Measurements from ENCODE around the gene INSIG2. TPM values are rescaled to one million over a fixed set of nuclear protein-coding genes. Genes with fewer than 3 reads are reported as not detected.

Gene INSIG2
- total RNA-seq, 1 experiment from 2014 or later: 13.3 TPM

DNA sequence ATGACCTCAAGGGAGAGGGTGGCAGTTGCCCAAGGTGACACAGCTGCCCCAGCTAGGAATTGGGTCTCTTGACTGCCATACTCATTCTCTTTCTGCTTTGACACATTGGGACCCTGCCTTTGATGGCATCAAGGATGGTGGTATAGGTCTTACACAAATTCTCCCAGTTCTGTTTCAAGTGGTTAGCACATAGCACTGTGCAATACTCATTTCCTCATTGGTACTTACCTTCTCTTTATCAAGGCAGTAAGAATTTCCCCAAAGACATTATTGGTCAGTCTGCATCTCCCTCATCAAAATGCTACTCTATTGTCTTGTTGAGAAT, 38.5 kb upstream of the INSIG2 start:
- intact Hi-C loops (cut with micrococcal nuclease; ENCODE audit: unreplicated experiment): loop anchor here (5.0 kb wide), 3 partner anchors 153 to 808 kb away; no protein-coding TSS in a partner anchor
- Histone ChIP-seq H3K27ac (ENCODE audit: low read depth, low read length, poor library complexity, severe bottlenecking) (no peak overlapping the region), H3K36me3 (ENCODE audit: insufficient read depth, low read length, poor library complexity, severe bottlenecking) (no peaks in the 10 kb centered on the region), H3K4me1 (ENCODE audit: insufficient read depth, low read length, poor library complexity, severe bottlenecking) (peaks cover 21% of the 10 kb centered on the region), H3K4me3 (ENCODE audit: low read depth, low read length, poor library complexity, severe bottlenecking) (no peak overlapping the region), H3K9me3 (ENCODE audit: low read depth, low read length, poor library complexity, severe bottlenecking) (no peaks in the 10 kb centered on the region), H3K27me3 (replicated peaks; ENCODE audit: insufficient read depth, low read depth, low read length, poor library complexity) (no peaks in the 10 kb centered on the region)
- TF ChIP-seq, protein P1, sequence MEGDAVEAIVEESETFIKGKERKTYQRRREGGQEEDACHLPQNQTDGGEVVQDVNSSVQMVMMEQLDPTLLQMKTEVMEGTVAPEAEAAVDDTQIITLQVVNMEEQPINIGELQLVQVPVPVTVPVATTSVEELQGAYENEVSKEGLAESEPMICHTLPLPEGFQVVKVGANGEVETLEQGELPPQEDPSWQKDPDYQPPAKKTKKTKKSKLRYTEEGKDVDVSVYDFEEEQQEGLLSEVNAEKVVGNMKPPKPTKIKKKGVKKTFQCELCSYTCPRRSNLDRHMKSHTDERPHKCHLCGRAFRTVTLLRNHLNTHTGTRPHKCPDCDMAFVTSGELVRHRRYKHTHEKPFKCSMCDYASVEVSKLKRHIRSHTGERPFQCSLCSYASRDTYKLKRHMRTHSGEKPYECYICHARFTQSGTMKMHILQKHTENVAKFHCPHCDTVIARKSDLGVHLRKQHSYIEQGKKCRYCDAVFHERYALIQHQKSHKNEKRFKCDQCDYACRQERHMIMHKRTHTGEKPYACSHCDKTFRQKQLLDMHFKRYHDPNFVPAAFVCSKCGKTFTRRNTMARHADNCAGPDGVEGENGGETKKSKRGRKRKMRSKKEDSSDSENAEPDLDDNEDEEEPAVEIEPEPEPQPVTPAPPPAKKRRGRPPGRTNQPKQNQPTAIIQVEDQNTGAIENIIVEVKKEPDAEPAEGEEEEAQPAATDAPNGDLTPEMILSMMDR (conservative IDR thresholded peaks at IDR 0.05; ENCODE audit: low read depth, low read length): no peak
- TF ChIP-seq EZH2 (IDR thresholded peaks at IDR 0.05; ENCODE audit: borderline replicate concordance, low read depth, low read length, poor library complexity, severe bottlenecking): no peak
- DNase-seq (ENCODE audit: low spot score): no peak
- CTCF ChIA-PET: no interaction called here
- BruUV-seq (replicated peaks): no TSS peak
- POLR2A ChIA-PET (ENCODE audit: low non-redundant PET): no interaction called here

DNA sequence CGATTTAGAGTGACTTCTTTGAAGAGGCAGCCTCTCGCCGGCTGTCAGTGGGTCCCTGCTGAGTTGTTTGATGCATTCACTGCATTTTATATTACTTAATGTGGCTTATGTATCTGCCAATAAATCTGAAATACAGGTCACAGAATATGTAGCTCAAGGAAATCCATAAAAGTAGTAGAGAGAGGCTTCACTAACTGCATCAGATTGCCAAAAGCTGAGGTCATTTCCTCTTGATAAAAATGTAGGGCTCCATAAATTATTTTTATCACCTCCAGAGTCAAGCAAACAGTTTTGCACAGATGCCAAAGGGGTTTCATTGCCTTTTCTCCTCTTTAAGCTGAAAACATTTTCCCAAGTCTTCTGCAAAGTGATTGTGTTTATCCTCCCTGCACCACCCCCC, 37.9 kb upstream of the INSIG2 start:
- Histone ChIP-seq H3K9me3 (ENCODE audit: low read depth, low read length, poor library complexity, severe bottlenecking) (no peaks in the 10 kb centered on the region), H3K36me3 (ENCODE audit: insufficient read depth, low read length, poor library complexity, severe bottlenecking) (no peaks in the 10 kb centered on the region), H3K4me3 (ENCODE audit: low read depth, low read length, poor library complexity, severe bottlenecking) (no peak overlapping the region), H3K27me3 (replicated peaks; ENCODE audit: insufficient read depth, low read depth, low read length, poor library complexity) (no peaks in the 10 kb centered on the region), H3K4me1 (ENCODE audit: insufficient read depth, low read length, poor library complexity, severe bottlenecking) (peaks cover 21% of the 10 kb centered on the region), H3K27ac (ENCODE audit: low read depth, low read length, poor library complexity, severe bottlenecking) (no peak overlapping the region)
- intact Hi-C loops (cut with micrococcal nuclease; ENCODE audit: unreplicated experiment): no loop called here
- no TSS peak for BruUV-seq (replicated peaks)
- DNase-seq (ENCODE audit: low spot score): peak; percentile 72
- POLR2A ChIA-PET (ENCODE audit: low non-redundant PET): no interaction called here
- CTCF ChIA-PET: interaction anchor here (0.6 kb wide), 1 partner anchor 15 kb away, joined by 3 read pairs; no protein-coding TSS in a partner anchor
- TF ChIP-seq, protein P1 (conservative IDR thresholded peaks at IDR 0.05; ENCODE audit: low read depth, low read length): no peak
- no peak for TF ChIP-seq EZH2 (IDR thresholded peaks at IDR 0.05; ENCODE audit: borderline replicate concordance, low read depth, low read length, poor library complexity, severe bottlenecking)

DNA sequence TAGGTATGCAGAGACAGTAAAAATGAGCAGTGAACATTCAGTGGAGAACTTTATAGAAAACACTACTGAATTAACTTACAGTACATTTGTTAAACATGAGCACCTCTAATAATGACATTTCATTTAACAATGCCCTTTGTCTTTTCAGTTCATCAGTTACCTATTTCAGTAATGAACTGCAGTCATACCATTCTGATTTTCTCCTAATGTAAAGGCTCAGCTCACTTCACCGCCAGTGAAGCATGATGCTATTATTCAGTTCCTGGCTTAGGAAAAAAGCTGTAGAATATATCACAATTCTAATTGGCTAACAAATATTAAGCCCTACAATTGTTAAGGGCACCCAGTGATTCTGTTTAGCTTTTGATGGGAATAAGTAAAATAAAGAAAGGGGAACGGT, 37.3 kb upstream of the INSIG2 start:
- Histone ChIP-seq H3K9me3 (ENCODE audit: low read depth, low read length, poor library complexity, severe bottlenecking) (no peaks in the 10 kb centered on the region), H3K4me1 (ENCODE audit: insufficient read depth, low read length, poor library complexity, severe bottlenecking) (peaks cover 21% of the 10 kb centered on the region), H3K27ac (ENCODE audit: low read depth, low read length, poor library complexity, severe bottlenecking) (no peak overlapping the region), H3K4me3 (ENCODE audit: low read depth, low read length, poor library complexity, severe bottlenecking) (no peak overlapping the region), H3K36me3 (ENCODE audit: insufficient read depth, low read length, poor library complexity, severe bottlenecking) (no peaks in the 10 kb centered on the region), H3K27me3 (replicated peaks; ENCODE audit: insufficient read depth, low read depth, low read length, poor library complexity) (no peaks in the 10 kb centered on the region)
- ChIA-PET POLR2A (ENCODE audit: low non-redundant PET) (interaction anchor here (0.6 kb wide), 1 partner anchor 48 kb away, joined by 3 read pairs; no protein-coding TSS in a partner anchor), CTCF (interaction anchor here (0.6 kb wide), 1 partner anchor 16 kb away, joined by 3 read pairs; no protein-coding TSS in a partner anchor)
- intact Hi-C loops (cut with micrococcal nuclease; ENCODE audit: unreplicated experiment): no loop called here
- TF ChIP-seq, protein P1 (conservative IDR thresholded peaks at IDR 0.05; ENCODE audit: low read depth, low read length): no peak
- no TSS peak for BruUV-seq (replicated peaks)
- no peak for DNase-seq (ENCODE audit: low spot score)
